NCI-H1417 (cell line): ENCODE data around the gene KCNJ16.
A peak's percentile ranks its signal among the peaks of the same experiment; 100 is the strongest.

Experiments
- DNase-seq, 3 experiments: peaks; one replicate each; lab custom pipeline; 2025; lab: John Stamatoyannopoulos, UW

Gene KCNJ16

DNA sequence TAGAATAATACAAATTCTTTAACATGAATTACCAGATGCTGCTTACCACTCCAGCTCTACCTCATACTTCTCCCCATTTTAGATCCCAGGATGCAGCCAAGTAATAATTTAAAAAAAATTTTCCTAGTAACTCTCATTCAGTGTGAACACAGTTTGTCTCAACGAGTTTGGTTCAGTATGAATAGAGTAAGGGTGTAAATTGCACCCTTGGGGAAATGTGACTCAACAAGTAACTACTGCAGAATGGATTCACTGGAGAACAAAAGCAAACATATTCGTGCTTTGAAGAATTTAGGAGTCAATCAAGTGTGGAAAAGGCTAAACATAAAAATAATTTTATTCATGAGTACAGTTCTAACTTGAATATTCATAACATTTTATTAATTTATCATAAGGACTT is 23.0 kb downstream of the KCNJ16 start:
- DNase-seq, result peak in 2 of 3 experiments; percentile 13 to 46

DNA sequence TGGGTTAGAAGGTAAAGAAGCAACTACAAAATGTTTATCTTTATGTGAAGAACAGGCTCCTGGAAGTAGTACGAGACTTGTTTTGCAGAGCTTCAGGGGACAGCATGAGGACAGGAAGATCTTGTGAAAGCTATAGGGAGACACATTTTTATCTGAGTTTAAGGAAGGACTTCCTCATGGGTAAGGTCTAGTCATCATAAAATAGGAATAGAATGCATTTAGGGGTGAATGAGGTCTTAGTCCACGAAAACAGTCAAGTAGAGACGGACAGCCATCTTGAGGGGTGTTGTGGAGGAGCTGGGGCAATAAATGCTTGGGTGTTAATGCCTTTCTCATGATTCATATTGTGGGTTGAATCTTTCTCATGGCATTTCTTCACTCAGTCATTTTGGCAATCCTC is 24.3 kb downstream of the KCNJ16 start:
- DNase-seq, result no peak

DNA sequence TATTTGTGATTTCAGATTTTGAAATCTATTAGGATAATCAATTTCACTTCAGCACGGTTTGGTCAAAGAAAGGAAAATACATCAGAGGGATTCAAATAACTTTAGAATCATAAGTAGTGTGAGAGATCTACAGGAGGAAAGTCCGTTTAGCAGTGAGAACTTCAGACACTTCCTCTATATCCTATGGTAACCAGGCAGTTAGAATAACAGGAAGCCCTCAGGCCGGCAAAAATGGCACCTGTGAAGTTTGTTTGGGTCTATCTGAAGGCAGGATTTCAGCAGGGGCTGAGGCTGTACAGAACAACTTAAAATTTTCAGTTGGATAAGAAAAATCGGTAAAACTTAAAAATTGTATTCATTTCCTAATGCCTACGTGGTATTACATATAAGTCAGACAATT is 24.9 kb downstream of the KCNJ16 start:
- DNase-seq, result peak in 1 of 3 experiments; percentile 3

GRCh38 chr17:70100983-70101382 is 26.0 kb downstream of the KCNJ16 start:
- peak in 1 of 3 experiments; percentile 28 for DNase-seq

DNA sequence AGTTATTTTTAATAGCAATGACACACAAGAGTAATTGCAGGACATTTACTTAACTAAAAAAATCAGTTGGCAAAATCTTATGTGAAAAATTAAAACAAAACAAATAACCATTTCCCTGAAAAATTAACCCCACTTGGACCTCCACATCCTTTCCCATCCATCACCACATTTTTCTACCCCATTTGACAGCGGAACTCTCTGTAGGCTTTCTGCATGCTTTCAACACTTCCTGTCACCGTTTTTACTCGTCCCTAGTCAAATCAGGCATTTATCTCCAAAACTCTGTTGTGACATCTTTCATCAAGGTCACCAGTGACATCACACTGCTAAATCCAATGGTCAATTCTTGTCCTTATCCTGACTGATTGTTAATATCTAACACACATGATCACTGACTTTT is 27.5 kb downstream of the KCNJ16 start:
- DNase-seq, result no peak

DNA sequence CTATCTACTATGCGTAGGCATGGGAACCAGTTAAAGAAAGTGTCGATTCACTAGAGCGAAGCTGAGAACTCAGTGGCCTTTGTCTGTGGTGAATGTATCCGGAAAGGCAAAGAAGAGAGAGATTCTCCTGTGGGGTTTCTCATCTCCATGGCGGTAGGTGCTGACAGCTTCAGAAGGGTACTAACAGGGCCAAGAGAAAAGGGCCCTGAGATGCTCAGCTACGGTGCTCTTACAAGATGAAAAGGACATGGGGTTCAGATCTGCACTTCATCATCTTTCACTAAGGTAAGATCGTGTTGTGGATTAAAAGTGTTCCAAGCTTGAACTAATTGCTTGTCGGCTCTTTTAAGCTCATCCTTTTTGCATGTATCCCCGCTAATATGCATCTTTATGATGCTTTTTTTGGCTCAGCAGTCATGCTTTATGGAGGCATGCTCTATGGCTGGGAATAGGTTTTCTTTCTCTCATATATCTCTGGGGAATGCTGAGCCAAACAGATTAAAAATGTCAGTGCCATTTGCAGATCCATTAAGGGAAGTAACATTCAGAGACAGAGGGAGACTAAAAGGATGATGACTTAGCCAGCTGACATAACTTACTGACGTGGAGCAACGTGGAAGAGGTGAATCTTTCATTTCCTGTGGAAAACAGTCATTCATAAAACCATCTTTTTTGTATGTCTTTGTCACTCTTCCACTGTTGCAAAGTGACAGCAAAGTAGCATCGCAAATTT is 29.9 kb downstream of the KCNJ16 start:
- peak in 1 of 3 experiments; percentile 12 for DNase-seq

GRCh38 chr17:70105641-70106040 is 30.6 kb downstream of the KCNJ16 start:
- no peak for DNase-seq

DNA sequence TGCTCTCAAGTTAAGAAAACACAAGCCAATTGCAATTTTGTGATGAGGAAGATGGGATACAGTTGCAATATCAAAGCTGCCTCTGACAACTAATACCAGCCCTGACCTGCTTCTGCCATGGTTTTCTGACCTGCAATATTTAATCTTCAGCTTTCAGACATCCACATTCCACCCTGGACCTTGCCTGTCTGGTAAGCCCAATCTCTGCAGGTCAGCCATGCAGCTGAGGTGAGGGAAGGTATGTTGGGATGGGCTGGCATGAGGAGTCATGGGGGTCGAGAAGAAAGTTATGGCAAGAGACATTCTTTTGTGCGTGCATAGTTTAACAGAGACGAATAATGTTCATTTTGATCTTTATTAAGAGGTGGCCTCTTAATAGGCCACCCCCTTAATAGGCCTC is 31.5 kb downstream of the KCNJ16 start:
- no peak for DNase-seq

DNA sequence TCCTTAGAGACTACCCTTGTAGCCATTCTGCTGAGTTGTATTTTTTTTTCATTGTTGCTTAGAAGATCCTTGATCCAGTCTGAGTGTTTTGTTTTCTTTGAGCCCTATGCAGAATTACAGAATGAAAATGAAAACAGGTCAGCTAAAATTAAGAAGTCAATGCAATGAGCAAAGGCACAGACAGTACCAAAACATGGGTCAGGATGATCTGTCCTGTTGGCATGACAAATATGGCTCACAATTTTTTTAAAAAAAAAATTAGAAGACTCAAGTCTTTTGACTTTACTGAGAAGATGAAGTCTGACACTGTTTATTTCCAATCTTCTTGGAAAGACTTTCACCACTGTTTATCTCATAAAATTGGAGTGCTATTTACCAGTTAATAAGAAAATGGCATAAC is 32.4 kb downstream of the KCNJ16 start:
- DNase-seq, result no peak

- DNase-seq, result no peak
Observed at GRCh38 chr17:70107904-70108565, 33.0 kb downstream of the KCNJ16 start.

DNA sequence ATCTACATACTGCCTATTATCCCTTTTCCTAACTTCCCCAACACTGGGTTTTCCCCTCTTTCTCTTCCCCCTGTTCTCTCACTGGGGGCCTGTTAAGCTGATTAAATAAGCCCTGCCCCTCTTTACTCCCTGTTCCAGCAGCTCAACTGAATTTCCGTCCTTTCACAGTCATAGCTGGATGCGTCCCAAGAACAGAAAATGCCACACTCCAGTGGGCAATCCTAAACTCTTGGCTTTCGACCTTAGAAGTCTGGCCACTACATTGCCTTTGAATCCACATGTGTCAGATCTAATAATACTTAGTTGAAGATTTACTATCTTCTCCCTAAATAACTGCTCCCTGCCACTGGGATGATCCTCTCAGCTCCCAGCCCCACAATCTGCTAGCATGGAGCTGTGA is 34.5 kb downstream of the KCNJ16 start:
- DNase-seq, result no peak

DNA sequence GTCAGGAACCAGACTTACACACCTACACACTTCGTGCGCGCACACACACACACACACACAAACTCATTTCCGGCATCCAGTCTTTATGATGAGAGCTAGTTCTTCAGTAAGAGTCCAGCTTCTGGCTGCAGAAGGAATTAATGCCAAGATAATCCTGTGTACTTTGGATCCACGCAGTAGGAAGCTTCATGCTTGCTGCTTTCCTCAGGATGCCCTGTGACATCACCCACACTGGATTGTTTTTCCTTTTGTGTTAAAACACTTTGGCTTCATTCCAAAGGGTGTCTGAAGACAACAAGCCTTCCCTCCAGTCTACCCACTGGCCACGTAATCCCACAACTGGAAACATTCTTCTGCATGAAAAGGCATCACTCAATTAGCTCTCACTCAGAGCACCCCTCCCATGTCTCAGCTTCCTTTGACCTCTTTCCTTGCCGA is 35.4 kb downstream of the KCNJ16 start:
- DNase-seq, result no peak

DNA sequence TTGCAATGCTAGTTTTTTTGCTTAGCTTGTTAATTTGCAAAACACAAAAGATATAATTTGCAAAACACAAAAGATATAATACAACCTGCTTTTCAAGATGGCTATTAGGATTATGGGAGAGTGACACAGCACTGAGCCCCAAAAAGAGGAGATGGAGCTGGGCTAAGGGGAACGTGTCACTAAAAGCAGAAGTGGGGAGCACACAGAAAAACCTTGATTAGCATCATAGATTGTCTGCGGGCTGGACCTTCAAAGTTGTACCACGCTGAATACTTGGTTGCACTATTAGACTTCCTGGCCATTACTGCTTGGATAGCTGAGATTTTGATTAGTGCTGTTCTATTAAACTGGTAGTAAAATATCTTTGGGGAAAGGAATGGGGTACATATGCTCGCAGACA is 36.2 kb downstream of the KCNJ16 start:
- DNase-seq, result no peak

GRCh38 chr17:70114405-70114804 is 39.4 kb downstream of the KCNJ16 start:
- DNase-seq, result no peak

DNA sequence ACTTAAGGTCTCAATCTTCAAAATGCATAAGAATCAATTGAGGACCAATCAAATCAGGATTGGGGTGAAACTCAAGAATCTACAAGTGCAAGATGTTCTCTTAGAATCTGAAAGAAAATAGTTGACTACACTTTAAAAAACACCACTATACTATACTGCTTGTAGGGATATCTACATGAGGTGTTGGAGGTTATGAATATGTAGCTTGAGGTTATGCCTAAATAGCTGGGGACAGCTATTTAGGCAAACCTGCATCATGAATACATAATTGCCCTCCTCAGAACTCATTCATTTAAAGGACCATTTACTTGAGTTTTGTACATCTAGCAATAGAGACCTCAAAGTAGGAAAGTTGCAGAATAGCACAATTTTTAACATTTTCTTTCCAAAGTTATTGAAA is 40.1 kb downstream of the KCNJ16 start:
- DNase-seq, result no peak

DNA sequence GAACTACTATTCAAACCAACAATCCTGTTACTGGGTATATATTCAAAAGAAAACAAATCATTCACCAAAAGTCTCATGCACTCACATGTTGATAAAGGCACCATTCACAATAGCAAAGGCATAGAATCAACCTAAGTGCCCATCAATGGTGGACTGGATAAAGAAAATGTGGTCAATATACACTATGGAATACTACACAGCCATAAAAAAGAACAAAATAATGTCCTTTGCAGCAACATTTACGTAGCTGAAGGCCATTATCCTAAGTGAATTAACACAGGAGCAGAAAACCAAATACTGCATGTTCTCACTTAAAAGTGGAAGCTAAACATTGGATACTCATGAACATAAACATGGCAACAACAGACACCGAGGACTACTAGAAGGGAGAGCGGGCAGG is 41.9 kb downstream of the KCNJ16 start:
- no peak for DNase-seq

DNA sequence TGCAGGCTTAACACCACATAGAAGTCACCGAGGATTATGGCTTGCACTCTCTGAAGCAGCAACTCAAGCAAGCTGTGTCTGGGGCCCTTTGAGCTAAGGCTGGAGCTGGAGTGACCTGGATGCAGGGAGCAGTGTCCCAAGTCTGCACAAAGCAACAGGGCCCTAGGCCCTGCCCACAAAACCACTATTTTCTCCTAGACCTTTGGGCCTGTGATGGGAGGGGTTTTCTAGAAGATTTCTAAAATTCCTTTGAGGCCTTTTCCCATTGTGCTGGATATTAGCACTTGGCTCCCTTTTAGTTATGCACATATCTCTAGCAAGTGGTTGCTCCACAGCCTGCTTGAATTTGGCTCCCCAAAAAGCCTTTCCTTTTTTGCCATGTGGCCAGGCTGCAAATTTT is 44.5 kb downstream of the KCNJ16 start:
- DNase-seq, result no peak

DNA sequence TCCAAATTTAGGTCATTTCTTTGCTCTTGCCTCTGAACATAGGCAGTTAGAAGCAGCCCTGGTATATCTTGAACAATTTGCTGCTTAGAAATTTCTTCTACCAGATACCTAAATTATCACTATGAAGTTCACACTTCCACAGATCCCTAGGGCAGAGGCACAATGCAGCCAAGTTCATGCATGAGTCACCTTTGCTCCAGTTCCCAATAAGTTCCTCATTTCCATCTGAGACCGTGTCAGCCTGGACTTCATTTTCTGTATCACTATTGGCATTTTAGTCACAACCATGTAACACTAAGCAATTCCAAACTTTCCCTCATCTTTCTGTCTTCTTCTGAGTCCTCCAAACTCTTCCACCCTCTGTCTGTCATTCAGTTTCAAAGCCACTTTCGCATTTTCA is 45.0 kb downstream of the KCNJ16 start:
- no peak for DNase-seq

DNA sequence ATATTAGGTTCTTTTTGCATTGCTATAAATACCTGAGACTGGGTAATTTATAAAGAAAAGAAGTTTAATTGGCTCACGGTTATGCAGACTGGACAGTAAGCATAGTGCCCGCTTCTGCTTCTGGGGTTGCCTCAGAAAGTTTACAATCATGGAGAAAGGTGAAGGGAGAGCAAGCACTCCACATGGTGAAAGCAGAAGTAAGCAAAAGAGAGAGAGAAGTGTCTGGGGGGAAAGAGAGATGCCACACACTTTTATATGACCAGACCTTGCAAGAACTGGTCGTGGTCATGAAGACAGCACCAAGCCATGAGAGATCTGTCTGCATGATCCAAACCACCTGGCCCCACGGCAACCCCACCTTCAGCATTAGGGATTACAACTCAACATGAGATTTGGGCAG is 45.4 kb downstream of the KCNJ16 start:
- DNase-seq, result no peak

- no peak for DNase-seq
Observed at GRCh38 chr17:70121126-70121525, 46.1 kb downstream of the KCNJ16 start.

DNA sequence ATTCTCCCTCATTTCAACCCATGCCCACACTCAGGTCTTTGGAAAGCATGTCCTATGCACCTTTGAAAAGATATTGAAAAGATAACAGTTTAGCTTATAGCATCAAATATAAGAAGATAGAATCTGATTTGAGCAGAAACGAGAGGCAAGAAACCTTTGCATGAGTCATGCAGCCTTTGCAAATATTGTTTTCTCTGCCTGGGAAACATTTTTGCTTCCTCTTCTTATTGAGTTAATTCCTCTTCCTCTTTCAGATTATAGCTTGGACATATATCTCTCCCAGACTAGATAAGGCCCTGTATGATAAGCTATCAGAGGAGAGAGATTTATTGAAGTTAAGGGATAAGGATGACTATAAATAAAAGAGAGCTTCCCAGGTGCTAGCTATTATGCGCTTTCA is 48.2 kb downstream of the KCNJ16 start:
- DNase-seq, result no peak

- DNase-seq, result no peak
Observed at GRCh38 chr17:70124723-70125122, 49.7 kb downstream of the KCNJ16 start.

DNA sequence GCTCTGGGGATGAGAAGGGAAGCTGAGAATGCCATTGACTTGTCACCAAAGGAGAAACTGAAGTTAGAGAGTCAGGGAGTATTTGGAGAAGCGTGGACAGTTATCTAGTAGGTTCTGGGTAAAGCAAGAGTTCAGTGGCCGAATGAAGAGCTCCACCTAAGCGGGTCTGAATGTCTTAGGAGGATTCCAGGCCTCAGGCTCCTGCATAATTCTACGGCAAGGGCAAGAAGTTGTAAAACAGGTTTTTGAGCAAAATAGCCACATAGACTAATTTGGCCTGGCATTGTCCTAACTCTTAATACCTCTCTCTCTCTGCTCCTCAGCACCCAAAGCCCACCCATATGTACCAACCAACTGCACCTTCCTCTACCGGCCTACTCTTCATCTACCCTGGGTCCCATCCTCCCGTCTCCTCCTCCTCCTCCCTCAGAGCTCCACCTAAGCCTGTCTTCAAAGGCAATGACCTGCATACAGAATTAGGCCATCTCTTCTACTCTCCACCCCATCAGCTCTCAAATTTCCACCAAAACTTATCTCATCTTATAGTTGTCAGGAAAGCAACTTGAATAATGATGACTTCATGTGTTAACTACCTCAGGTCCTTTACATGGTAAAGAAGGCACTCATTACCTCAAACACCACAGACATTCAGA is 52.3 kb downstream of the KCNJ16 start:
- no peak for DNase-seq
